22Rv1 (cell line): ENCODE results near the gene FAM161B.
"Not testable (repeated sequence)": the region's sequence is repeated elsewhere in the genome, so short reads cannot be mapped to it uniquely, and the experiment has no call there.

Source experiments
- CTCF ChIP-seq: fragments of 450-650 bp; IDR thresholded peaks from 2 replicates; pipeline ENCODE4 v1.5.1; 2017; ENCODE audit warnings: mild to moderate bottlenecking
- ZFX ChIP-seq: fragments of 450-650 bp; IDR thresholded peaks from 2 replicates; pipeline ENCODE4 v1.6.1; 2017; ENCODE audit warnings: antibody characterized with exemption, borderline replicate concordance

- TF ChIP-seq CTCF, ZFX: not testable (repeated sequence)
Measured at GRCh38 chr14:73894180-73894687, 55.7 kb downstream of the FAM161B start.
